Liver (tissue), 9 donors: ENCODE data around the gene HSD3B1. TPM values are rescaled to one million over a fixed set of nuclear protein-coding genes. Genes with fewer than 3 reads are reported as not detected.
A peak's percentile ranks its signal among the peaks of the same experiment; 100 is the strongest.

ENCODE experiments used
- DNase-seq: peaks from one replicate; pipeline ENCODE4 v3.0.0-alpha.2; 2017; ENCODE audit warnings: low spot score
- H3K27ac ChIP-seq, 2 donors: one replicate each; pipeline ENCODE4 v1.7.0; 2013; ENCODE audit warnings: inconsistent platforms in 2 of 2, low read length in 2 of 2, control low read depth in 1 of 2, low read depth in 1 of 2, mild to moderate bottlenecking in 1 of 2
- H3K27me3 ChIP-seq, 4 donors: one replicate each; pipeline versions ENCODE4 v1.6.1 to v1.7.0; 2013; ENCODE audit warnings: low read length in 3 of 4, inconsistent platforms in 1 of 4, mild to moderate bottlenecking in 1 of 4, moderate library complexity in 1 of 4; ENCODE audit not compliant: control insufficient read depth in 4 of 4, insufficient read depth in 4 of 4
- H3K36me3 ChIP-seq, 4 donors: one replicate each; pipeline versions ENCODE4 v1.6.1 to v1.7.0; 2013; ENCODE audit warnings: low read length in 3 of 4, mild to moderate bottlenecking in 3 of 4, low read depth in 1 of 4, moderate library complexity in 1 of 4; ENCODE audit not compliant: control insufficient read depth in 4 of 4, insufficient read depth in 3 of 4
- H3K4me1 ChIP-seq, 4 donors: one replicate each; pipeline versions ENCODE4 v1.6.1 to v1.7.0; 2013; ENCODE audit warnings: low read length in 3 of 4, mild to moderate bottlenecking in 3 of 4, moderate library complexity in 1 of 4; ENCODE audit not compliant: control insufficient read depth in 4 of 4, insufficient read depth in 4 of 4
- H3K4me3 ChIP-seq, 3 donors: one replicate each; pipeline versions ENCODE4 v1.6.1 to v1.7.0; 2013; ENCODE audit warnings: low read length in 3 of 3, control low read depth in 1 of 3, low read depth in 1 of 3, mild to moderate bottlenecking in 1 of 3
- H3K9ac ChIP-seq, 2 donors: one replicate each; pipeline ENCODE4 v1.7.0; 2013; ENCODE audit warnings: low read length in 2 of 2, mild to moderate bottlenecking in 2 of 2, moderate library complexity in 2 of 2, control low read depth in 1 of 2, low read depth in 1 of 2
- H3K9me3 ChIP-seq, 4 donors: one replicate each; pipeline versions ENCODE4 v1.6.1 to v1.7.0; 2013; ENCODE audit warnings: low read length in 3 of 4; ENCODE audit not compliant: control insufficient read depth in 4 of 4
- EGR1 ChIP-seq, 2 donors: IDR thresholded peaks; 2 replicates each; pipeline ENCODE4 v1.6.1; 2016 to 2018; ENCODE audit warnings: antibody characterized with exemption in 2 of 2, low read depth in 2 of 2
- FOXA1 ChIP-seq: IDR thresholded peaks from 2 replicates; pipeline ENCODE4 v1.6.1; 2016; ENCODE audit warnings: antibody characterized with exemption
- FOXA2 ChIP-seq: IDR thresholded peaks from 2 replicates; pipeline ENCODE4 v1.6.1; 2016; ENCODE audit warnings: antibody characterized with exemption
- GABPA ChIP-seq, 2 donors: IDR thresholded peaks in 1 of 2; conservative IDR thresholded peaks in 1 of 2; 2 replicates each; pipeline ENCODE4 v1.6.1; 2016; ENCODE audit warnings: antibody characterized with exemption in 2 of 2, mild to moderate bottlenecking in 1 of 2, moderate library complexity in 1 of 2
- HNF4A ChIP-seq, 2 donors: conservative IDR thresholded peaks; 2 replicates each; pipeline ENCODE4 v1.6.1; 2016; ENCODE audit warnings: antibody characterized with exemption in 2 of 2, mild to moderate bottlenecking in 2 of 2
- HNF4G ChIP-seq: IDR thresholded peaks from 2 replicates; pipeline ENCODE4 v1.6.1; 2016; ENCODE audit warnings: antibody characterized with exemption
- JUND ChIP-seq, 2 donors: IDR thresholded peaks; 2 replicates each; pipeline ENCODE4 v1.6.1; 2016; ENCODE audit warnings: antibody characterized with exemption in 2 of 2
- NR2F2 ChIP-seq: IDR thresholded peaks from 2 replicates; pipeline ENCODE4 v1.6.1; 2016; ENCODE audit warnings: antibody characterized with exemption
- RAD21 ChIP-seq, 2 donors: IDR thresholded peaks; 2 replicates each; pipeline ENCODE4 v1.6.1; 2016; ENCODE audit warnings: antibody characterized with exemption in 2 of 2, mild to moderate bottlenecking in 2 of 2
- RXRA ChIP-seq, 2 donors: IDR thresholded peaks; 2 replicates each; pipeline ENCODE4 v1.6.1; 2017 to 2018; ENCODE audit warnings: antibody characterized with exemption in 2 of 2, mild to moderate bottlenecking in 1 of 2
- SP1 ChIP-seq: IDR thresholded peaks from 2 replicates; pipeline ENCODE4 v1.6.1; 2018; ENCODE audit warnings: antibody characterized with exemption, mild to moderate bottlenecking
- TAF1 ChIP-seq: conservative IDR thresholded peaks from 2 replicates; pipeline ENCODE4 v1.6.1; 2016; ENCODE audit warnings: antibody characterized with exemption, mild to moderate bottlenecking
- YY1 ChIP-seq: IDR thresholded peaks from 2 replicates; pipeline ENCODE4 v1.6.1; 2016; ENCODE audit warnings: antibody characterized with exemption, mild to moderate bottlenecking
- WGBS: extraction: QIAGEN DNeasy Blood & Tissue Kit; methylation state at CpG from one replicate; pipeline ENCODE4 v1.1.7; 2013; 5-methylcytosine and 5-hydroxymethylcytosine counted together
- polyA plus RNA-seq, 2 donors: library from polyadenylated mRNA; stranded (reverse) in 1 of 2; unstranded in 1 of 2; fragments of 200-250 nt in 1 of 2; fragments of >200 nt in 1 of 2; fragmentation: Nextera tagmentation in 1 of 2; extraction: Ambion mirVana in 1 of 2; gene quantifications; one replicate each; pipeline versions ENCODE4 v1.2.1 to v1.2.3, GENCODE V29; 2013 to 2015
- total RNA-seq, 2 donors: library from RNA; depleted of rRNA; stranded (reverse); fragments of >200 nt; gene quantifications; one replicate each; pipeline ENCODE4 v1.2.3, GENCODE V29; 2014
- TF ChIP-seq, protein P1 (sequence below): IDR thresholded peaks from 2 replicates; pipeline ENCODE4 v1.6.1; 2016; ENCODE audit warnings: antibody characterized with exemption
- TF ChIP-seq, protein P2 (sequence below): fragments of 150-350 bp; IDR thresholded peaks from 2 replicates; pipeline ENCODE4 v1.5.1; 2017; ENCODE audit warnings: improper control_type of control experiment, low read depth, low read length; ENCODE audit not compliant: missing input control
- TF ChIP-seq, protein P3 (sequence below): IDR thresholded peaks from 2 replicates; pipeline ENCODE4 v1.6.1; 2016; ENCODE audit warnings: antibody characterized with exemption
- TF ChIP-seq, protein P4 (sequence below): IDR thresholded peaks from 2 replicates; pipeline ENCODE4 v1.6.1; 2016; ENCODE audit warnings: antibody characterized with exemption, mild to moderate bottlenecking
- TF ChIP-seq, protein P5 (sequence below): IDR thresholded peaks from 2 replicates; pipeline ENCODE4 v1.6.1; 2016; ENCODE audit warnings: antibody characterized with exemption
- donor health status: healthy.
- donor health status: healthy.
- donor health status: healthy.
- donor health status: healthy.
- donor health status: healthy.

Gene HSD3B1
- total and polyA plus RNA-seq, 4 donors: 0.67 TPM; not detected in 3

DNA sequence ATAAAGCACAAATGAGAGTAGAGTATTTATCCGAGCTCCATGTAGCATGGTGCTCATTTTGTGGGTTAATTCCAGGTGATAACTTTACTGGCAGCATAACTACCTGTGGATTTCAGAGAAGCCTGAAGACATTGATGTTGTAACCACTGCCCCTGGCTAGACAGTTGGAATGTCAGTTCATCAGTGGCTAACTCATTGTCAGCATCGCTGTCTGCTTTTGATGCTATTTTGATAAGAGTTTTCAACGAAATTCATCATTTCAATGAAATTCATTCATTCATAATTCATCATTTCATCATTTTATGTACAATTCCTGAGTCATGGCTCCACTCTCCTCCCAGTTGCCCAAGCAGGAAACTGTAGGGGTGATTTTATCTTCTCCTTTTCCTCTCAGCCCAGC is 34.4 kb downstream of the HSD3B1 start:
- TF ChIP-seq, protein P1, sequence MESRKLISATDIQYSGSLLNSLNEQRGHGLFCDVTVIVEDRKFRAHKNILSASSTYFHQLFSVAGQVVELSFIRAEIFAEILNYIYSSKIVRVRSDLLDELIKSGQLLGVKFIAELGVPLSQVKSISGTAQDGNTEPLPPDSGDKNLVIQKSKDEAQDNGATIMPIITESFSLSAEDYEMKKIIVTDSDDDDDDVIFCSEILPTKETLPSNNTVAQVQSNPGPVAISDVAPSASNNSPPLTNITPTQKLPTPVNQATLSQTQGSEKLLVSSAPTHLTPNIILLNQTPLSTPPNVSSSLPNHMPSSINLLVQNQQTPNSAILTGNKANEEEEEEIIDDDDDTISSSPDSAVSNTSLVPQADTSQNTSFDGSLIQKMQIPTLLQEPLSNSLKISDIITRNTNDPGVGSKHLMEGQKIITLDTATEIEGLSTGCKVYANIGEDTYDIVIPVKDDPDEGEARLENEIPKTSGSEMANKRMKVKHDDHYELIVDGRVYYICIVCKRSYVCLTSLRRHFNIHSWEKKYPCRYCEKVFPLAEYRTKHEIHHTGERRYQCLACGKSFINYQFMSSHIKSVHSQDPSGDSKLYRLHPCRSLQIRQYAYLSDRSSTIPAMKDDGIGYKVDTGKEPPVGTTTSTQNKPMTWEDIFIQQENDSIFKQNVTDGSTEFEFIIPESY: no peak
- TF ChIP-seq, protein P2, sequence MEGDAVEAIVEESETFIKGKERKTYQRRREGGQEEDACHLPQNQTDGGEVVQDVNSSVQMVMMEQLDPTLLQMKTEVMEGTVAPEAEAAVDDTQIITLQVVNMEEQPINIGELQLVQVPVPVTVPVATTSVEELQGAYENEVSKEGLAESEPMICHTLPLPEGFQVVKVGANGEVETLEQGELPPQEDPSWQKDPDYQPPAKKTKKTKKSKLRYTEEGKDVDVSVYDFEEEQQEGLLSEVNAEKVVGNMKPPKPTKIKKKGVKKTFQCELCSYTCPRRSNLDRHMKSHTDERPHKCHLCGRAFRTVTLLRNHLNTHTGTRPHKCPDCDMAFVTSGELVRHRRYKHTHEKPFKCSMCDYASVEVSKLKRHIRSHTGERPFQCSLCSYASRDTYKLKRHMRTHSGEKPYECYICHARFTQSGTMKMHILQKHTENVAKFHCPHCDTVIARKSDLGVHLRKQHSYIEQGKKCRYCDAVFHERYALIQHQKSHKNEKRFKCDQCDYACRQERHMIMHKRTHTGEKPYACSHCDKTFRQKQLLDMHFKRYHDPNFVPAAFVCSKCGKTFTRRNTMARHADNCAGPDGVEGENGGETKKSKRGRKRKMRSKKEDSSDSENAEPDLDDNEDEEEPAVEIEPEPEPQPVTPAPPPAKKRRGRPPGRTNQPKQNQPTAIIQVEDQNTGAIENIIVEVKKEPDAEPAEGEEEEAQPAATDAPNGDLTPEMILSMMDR: no peak
- TF ChIP-seq TAF1 (no peak), RAD21 (IDR thresholded peaks at IDR 0.05) (no peak), YY1 (no peak), EGR1 (IDR thresholded peaks at IDR 0.05; ENCODE audit: low read depth in 2 of 2) (no peak), JUND (IDR thresholded peaks at IDR 0.05) (no peak), HNF4G (no peak), FOXA1 (no peak), SP1 (no peak), FOXA2 (no peak)
- TF ChIP-seq, protein P3, sequence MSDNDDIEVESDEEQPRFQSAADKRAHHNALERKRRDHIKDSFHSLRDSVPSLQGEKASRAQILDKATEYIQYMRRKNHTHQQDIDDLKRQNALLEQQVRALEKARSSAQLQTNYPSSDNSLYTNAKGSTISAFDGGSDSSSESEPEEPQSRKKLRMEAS: no peak
- TF ChIP-seq, protein P4, sequence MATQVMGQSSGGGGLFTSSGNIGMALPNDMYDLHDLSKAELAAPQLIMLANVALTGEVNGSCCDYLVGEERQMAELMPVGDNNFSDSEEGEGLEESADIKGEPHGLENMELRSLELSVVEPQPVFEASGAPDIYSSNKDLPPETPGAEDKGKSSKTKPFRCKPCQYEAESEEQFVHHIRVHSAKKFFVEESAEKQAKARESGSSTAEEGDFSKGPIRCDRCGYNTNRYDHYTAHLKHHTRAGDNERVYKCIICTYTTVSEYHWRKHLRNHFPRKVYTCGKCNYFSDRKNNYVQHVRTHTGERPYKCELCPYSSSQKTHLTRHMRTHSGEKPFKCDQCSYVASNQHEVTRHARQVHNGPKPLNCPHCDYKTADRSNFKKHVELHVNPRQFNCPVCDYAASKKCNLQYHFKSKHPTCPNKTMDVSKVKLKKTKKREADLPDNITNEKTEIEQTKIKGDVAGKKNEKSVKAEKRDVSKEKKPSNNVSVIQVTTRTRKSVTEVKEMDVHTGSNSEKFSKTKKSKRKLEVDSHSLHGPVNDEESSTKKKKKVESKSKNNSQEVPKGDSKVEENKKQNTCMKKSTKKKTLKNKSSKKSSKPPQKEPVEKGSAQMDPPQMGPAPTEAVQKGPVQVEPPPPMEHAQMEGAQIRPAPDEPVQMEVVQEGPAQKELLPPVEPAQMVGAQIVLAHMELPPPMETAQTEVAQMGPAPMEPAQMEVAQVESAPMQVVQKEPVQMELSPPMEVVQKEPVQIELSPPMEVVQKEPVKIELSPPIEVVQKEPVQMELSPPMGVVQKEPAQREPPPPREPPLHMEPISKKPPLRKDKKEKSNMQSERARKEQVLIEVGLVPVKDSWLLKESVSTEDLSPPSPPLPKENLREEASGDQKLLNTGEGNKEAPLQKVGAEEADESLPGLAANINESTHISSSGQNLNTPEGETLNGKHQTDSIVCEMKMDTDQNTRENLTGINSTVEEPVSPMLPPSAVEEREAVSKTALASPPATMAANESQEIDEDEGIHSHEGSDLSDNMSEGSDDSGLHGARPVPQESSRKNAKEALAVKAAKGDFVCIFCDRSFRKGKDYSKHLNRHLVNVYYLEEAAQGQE: no peak
- 71% methylated on average over 3 of the region's 3 CpGs for WGBS
- Histone ChIP-seq H3K27me3 (no peaks in the 10 kb centered on the region), H3K36me3 (no peaks in the 10 kb centered on the region), H3K4me3 (no peak overlapping the region), H3K4me1 (peaks cover 16 to 62% (median 55%) of the 10 kb centered on the region in 4 donors), H3K9ac (no peak overlapping the region), H3K9me3 (no peaks in the 10 kb centered on the region), H3K27ac (peak overlapping the region; percentile 29 to 52)
- no peak for DNase-seq

DNA sequence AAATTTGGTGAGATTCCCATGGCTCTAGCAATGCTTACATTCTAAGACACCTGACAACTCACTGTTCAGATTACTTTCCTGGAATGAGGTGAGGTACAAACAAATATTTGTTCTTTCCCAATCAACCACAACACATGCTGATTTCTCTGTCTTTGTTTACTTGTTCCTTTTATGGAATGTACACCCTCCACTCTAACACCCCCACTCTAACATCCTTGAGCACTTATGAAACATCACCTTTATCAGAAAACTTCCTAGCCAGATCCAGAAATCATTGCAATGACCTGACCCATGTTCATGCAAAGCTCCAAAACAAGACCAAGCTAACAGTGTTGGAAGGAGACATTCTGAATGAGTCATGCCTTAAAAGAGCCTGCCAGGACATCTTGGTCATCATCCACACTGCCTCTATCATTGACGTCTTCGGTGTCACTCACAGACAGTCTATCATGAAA is 35.5 kb downstream of the HSD3B1 start:
- H3K9me3 ChIP-seq: no peaks in the 10 kb centered on the region
- peak overlapping the region; percentile 5 to 52 for H3K27ac ChIP-seq
- peaks cover 16 to 61% (median 55%) of the 10 kb centered on the region in 4 donors for H3K4me1 ChIP-seq
- H3K4me3 ChIP-seq: no peak overlapping the region
- DNase-seq: no peak
- no peaks in the 10 kb centered on the region for H3K36me3 ChIP-seq
- no peaks in the 10 kb centered on the region for H3K27me3 ChIP-seq
- H3K9ac ChIP-seq: no peak overlapping the region
- 45% methylated on average over 2 of the region's 2 CpGs for WGBS
- TF ChIP-seq RXRA (IDR thresholded peaks at IDR 0.05) (peak; percentile 91 to 96), NR2F2 (no peak), HNF4A (conservative IDR thresholded peaks at IDR 0.05) (peak; percentile 88 to 91), FOXA1 (peak; percentile 88), RAD21 (IDR thresholded peaks at IDR 0.05) (peak; percentile 41 to 60), GABPA (IDR thresholded peaks at IDR 0.05 in 1 of 2, conservative IDR thresholded peaks at IDR 0.05 in 1 of 2) (no peak), FOXA2 (peak; percentile 98), HNF4G (peak; percentile 61)
- TF ChIP-seq, protein P5, sequence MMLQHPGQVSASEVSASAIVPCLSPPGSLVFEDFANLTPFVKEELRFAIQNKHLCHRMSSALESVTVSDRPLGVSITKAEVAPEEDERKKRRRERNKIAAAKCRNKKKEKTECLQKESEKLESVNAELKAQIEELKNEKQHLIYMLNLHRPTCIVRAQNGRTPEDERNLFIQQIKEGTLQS: peak; percentile 92
- TF ChIP-seq, protein P4: no peak
- TF ChIP-seq, protein P1: peak; percentile 85
